SK-N-SH (cell line): ENCODE results near the gene CHCHD6. TPM values are rescaled to one million over a fixed set of nuclear protein-coding genes. Genes with fewer than 3 reads are reported as not detected.

ENCODE experiments used
- CTCF ChIA-PET: fragments of 300-600, 350-600 bp; formaldehyde crosslinking; extraction: SDS; loops from one replicate; lab custom pipeline; 2021; lab: Yijun Ruan, JAX
- POLR2A ChIA-PET: fragments of 350-600 bp; sonication (Branson Sonifier 250); formaldehyde crosslinking; extraction: SDS; loops from one replicate; lab custom pipeline; 2020; ENCODE audit warnings: antibody characterized with exemption, inconsistent platforms; lab: Yijun Ruan, JAX
- DNase-seq: peaks from one replicate; pipeline ENCODE4 v3.0.0; 2012
- H2AFZ ChIP-seq: fragments of 200-600 bp; sonication (generic); 2 replicates; pipeline ENCODE4 v1.8.1; 2016; ENCODE audit warnings: antibody characterized with exemption, mild to moderate bottlenecking, low read depth
- H3F3A ChIP-seq: fragments of 200-600 bp; sonication (generic); replicated peaks from 2 replicates; pipeline ENCODE3; 2016; ENCODE audit warnings: antibody characterized with exemption, mild to moderate bottlenecking; ENCODE audit not compliant: insufficient read depth
- H3K27ac ChIP-seq, 2 experiments: fragments of 200-500 bp in 1 of 2; fragments of 200-600 bp in 1 of 2; sonication (Bioruptor generic) in 1 of 2; sonication (generic), shearing (Covaris generic) in 1 of 2; 2 replicates each; pipeline versions ENCODE4 v1.5.1 to v1.6.1; 2014 to 2016; ENCODE audit warnings: low read depth in 2 of 2, inconsistent platforms in 1 of 2, low read length in 1 of 2, mild to moderate bottlenecking in 1 of 2, mixed read lengths in 1 of 2
- H3K27me3 ChIP-seq: fragments of 200-600 bp; sonication (generic), shearing (Covaris generic); 2 replicates; pipeline ENCODE4 v1.6.1; 2016; ENCODE audit warnings: mixed run types; ENCODE audit not compliant: insufficient read depth
- H3K36me3 ChIP-seq, 2 experiments: fragments of 200-500 bp in 1 of 2; fragments of 200-600 bp in 1 of 2; sonication (Bioruptor generic) in 1 of 2; sonication (generic) in 1 of 2; replicated peaks in 1 of 2; 2 replicates each; pipeline versions ENCODE3 to v1.5.1; 2014 to 2016; ENCODE audit warnings: low read length in 1 of 2, mild to moderate bottlenecking in 1 of 2; ENCODE audit not compliant: insufficient read depth in 2 of 2, control insufficient read depth in 1 of 2
- H3K4me1 ChIP-seq, 2 experiments: fragments of 200-500 bp in 1 of 2; fragments of 200-600 bp in 1 of 2; sonication (Bioruptor generic) in 1 of 2; sonication (generic), shearing (Covaris generic) in 1 of 2; 2 replicates each; pipeline versions ENCODE4 v1.5.1 to v1.6.1; 2014 to 2016; ENCODE audit warnings: low read depth in 1 of 2, low read length in 1 of 2, mixed run types in 1 of 2; ENCODE audit not compliant: insufficient read depth in 2 of 2, control insufficient read depth in 1 of 2
- H3K4me2 ChIP-seq: fragments of 200-600 bp; sonication (generic), shearing (Covaris generic); 2 replicates; pipeline ENCODE4 v1.6.1; 2017; ENCODE audit warnings: mixed run types
- H3K4me3 ChIP-seq, 2 experiments: fragments of 200-500 bp in 1 of 2; fragments of 200-600 bp in 1 of 2; sonication (Bioruptor generic) in 1 of 2; sonication (generic), shearing (Covaris generic) in 1 of 2; 2 replicates each; pipeline versions ENCODE4 v1.5.1 to v1.8.1; 2014 to 2016; ENCODE audit warnings: low read depth in 2 of 2, inconsistent platforms in 1 of 2, low read length in 1 of 2, mild to moderate bottlenecking in 1 of 2, mixed read lengths in 1 of 2, moderate library complexity in 1 of 2
- H3K79me2 ChIP-seq: fragments of 200-600 bp; sonication (generic); 2 replicates; pipeline ENCODE4 v1.8.1; 2017; ENCODE audit warnings: mild to moderate bottlenecking; ENCODE audit not compliant: insufficient read depth
- H3K9ac ChIP-seq: fragments of 200-600 bp; sonication (generic); 2 replicates; pipeline ENCODE4 v1.6.1; 2017; ENCODE audit warnings: mixed run types
- H3K9me2 ChIP-seq: fragments of 200-600 bp; sonication (generic); 2 replicates; pipeline ENCODE4 v1.6.1; 2017; ENCODE audit warnings: mixed run types
- H3K9me3 ChIP-seq: fragments of 200-600 bp; sonication (generic); 2 replicates; pipeline ENCODE4 v1.6.1; 2017; ENCODE audit warnings: mixed run types, mild to moderate bottlenecking, moderate library complexity
- H4K20me1 ChIP-seq: fragments of 200-600 bp; sonication (generic); 2 replicates; pipeline ENCODE4 v1.6.1; 2017; ENCODE audit warnings: mild to moderate bottlenecking, mixed run types; ENCODE audit not compliant: insufficient read depth
- EP300 ChIP-seq, 2 experiments: IDR thresholded peaks; 2 replicates each; pipeline versions ENCODE4 v1.4.0 to v1.6.1; 2012; ENCODE audit warnings: borderline replicate concordance in 1 of 2, low read depth in 1 of 2, low read length in 1 of 2
- FOSL2 ChIP-seq: IDR thresholded peaks from 2 replicates; pipeline ENCODE4 v1.4.0; 2012; ENCODE audit warnings: low read depth, mild to moderate bottlenecking, moderate library complexity, borderline replicate concordance
- FOXJ3 ChIP-seq: sonication (generic); formaldehyde crosslinking; IDR thresholded peaks from 2 replicates; pipeline ENCODE4 v1.5.1; 2020; ENCODE audit warnings: mild to moderate bottlenecking, missing genetic modification reagents
- FOXM1 ChIP-seq: IDR thresholded peaks from 2 replicates; pipeline ENCODE4 v1.4.0; 2012; ENCODE audit warnings: low read depth, mild to moderate bottlenecking
- GABPA ChIP-seq: IDR thresholded peaks from 2 replicates; pipeline ENCODE4 v1.4.0; 2012; ENCODE audit warnings: low read depth, mild to moderate bottlenecking
- GATA2 ChIP-seq: sonication (generic); formaldehyde crosslinking; IDR thresholded peaks from 2 replicates; pipeline ENCODE4 v1.5.0; 2020; ENCODE audit warnings: mild to moderate bottlenecking, missing genetic modification reagents
- JUND ChIP-seq: IDR thresholded peaks from 2 replicates; pipeline ENCODE4 v1.4.0; 2012
- MEF2A ChIP-seq: IDR thresholded peaks from 2 replicates; pipeline ENCODE4 v1.4.0; 2012; ENCODE audit warnings: low read depth, borderline replicate concordance
- MXI1 ChIP-seq: IDR thresholded peaks from 2 replicates; pipeline ENCODE4 v1.6.1; 2012; ENCODE audit warnings: mild to moderate bottlenecking, low read depth, low read length, improper control_type of control experiment
- NRF1 ChIP-seq: IDR thresholded peaks from 2 replicates; pipeline ENCODE4 v1.6.1; 2012; ENCODE audit warnings: low read depth, mild to moderate bottlenecking, low read length
- POLR2AphosphoS5 ChIP-seq: IDR thresholded peaks from 2 replicates; pipeline ENCODE4 v1.6.1; 2012; ENCODE audit warnings: low read depth, low read length
- REST ChIP-seq: IDR thresholded peaks from 2 replicates; pipeline ENCODE4 v1.6.1; 2012; ENCODE audit warnings: mild to moderate bottlenecking, low read depth, low read length, moderate library complexity
- RFX5 ChIP-seq: IDR thresholded peaks from 2 replicates; pipeline ENCODE4 v1.6.1; 2012; ENCODE audit warnings: mild to moderate bottlenecking, improper control_type of control experiment, low read length
- RXRA ChIP-seq: IDR thresholded peaks from 2 replicates; pipeline ENCODE4 v1.4.0; 2012; ENCODE audit warnings: low read depth, mild to moderate bottlenecking, borderline replicate concordance
- SIN3A ChIP-seq: IDR thresholded peaks from 2 replicates; pipeline ENCODE4 v1.6.1; 2012; ENCODE audit warnings: low read depth, mild to moderate bottlenecking, low read length, moderate library complexity, borderline replicate concordance
- SMC3 ChIP-seq: IDR thresholded peaks from 2 replicates; pipeline ENCODE4 v1.6.1; 2012; ENCODE audit warnings: low read depth, low read length, improper control_type of control experiment
- TAF1 ChIP-seq: IDR thresholded peaks from 2 replicates; pipeline ENCODE4 v1.6.1; 2012; ENCODE audit warnings: low read depth, mild to moderate bottlenecking, low read length, moderate library complexity, borderline replicate concordance
- YY1 ChIP-seq: IDR thresholded peaks from 2 replicates; pipeline ENCODE4 v1.4.0; 2012; ENCODE audit warnings: low read depth, mild to moderate bottlenecking
- WGBS: methylation state at CpG from one replicate; pipeline ENCODE4 v1.1.6; 2017; ENCODE audit warnings: low lambda C conversion rate; 5-methylcytosine and 5-hydroxymethylcytosine counted together
- polyA plus RNA-seq, 3 experiments: library from polyadenylated mRNA; depleted of rRNA; stranded (reverse); fragments of >200 nt; gene quantifications; 2 replicates each; pipeline ENCODE4 v1.2.3, GENCODE V29; 2012
- TF ChIP-seq, protein P1 (sequence below): fragments of 200-600 bp; sonication (generic); IDR thresholded peaks from 2 replicates; pipeline ENCODE4 v1.6.1; 2017; ENCODE audit warnings: antibody characterized with exemption, mild to moderate bottlenecking, moderate library complexity

Gene CHCHD6
- polyA plus RNA-seq, 1 of the 3 experiments (the other 2 are of a cell fraction): 42.5 TPM

GRCh38 chr3:126845920-126846715 lies 142.1 kb downstream of the CHCHD6 start:
- peaks cover 7% of the 10 kb centered on the region for H3F3A ChIP-seq
- H3K4me1 ChIP-seq: peaks cover 0 to 3% of the 10 kb centered on the region in 2 experiments; a peak in 1 of 4 replicates
- 72% methylated on average over 2 of the region's 2 CpGs for WGBS
- CTCF ChIA-PET: interaction anchor here (1.3 to 1.5 kb wide), 2 partner anchors 12 to 88 kb away, joined by 3 to 4 read pairs; no protein-coding TSS in a partner anchor
- no peak overlapping the region for H3K4me2 ChIP-seq
- DNase-seq: no peak
- no peaks in the 10 kb centered on the region for H3K79me2 ChIP-seq
- H2AFZ ChIP-seq: no peak overlapping the region
- no peaks in the 10 kb centered on the region for H3K9me2 ChIP-seq
- no peak overlapping the region for H3K9ac ChIP-seq
- POLR2A ChIA-PET: no interaction called here
- H3K36me3 ChIP-seq: no peaks in the 10 kb centered on the region
- H3K4me3 ChIP-seq: no peak overlapping the region
- H3K9me3 ChIP-seq: no peaks in the 10 kb centered on the region
- no peaks in the 10 kb centered on the region for H4K20me1 ChIP-seq
- no peak overlapping the region for H3K27ac ChIP-seq
- H3K27me3 ChIP-seq: no peaks in the 10 kb centered on the region
- TF ChIP-seq EP300 (IDR thresholded peaks at IDR 0.05; ENCODE audit: borderline replicate concordance in 1 of 2, low read depth in 1 of 2, low read length in 1 of 2) (no peak), NRF1 (no peak), TAF1 (no peak), JUND (no peak), MXI1 (no peak), SMC3 (no peak), GABPA (no peak), RXRA (no peak), REST (no peak), YY1 (no peak), FOSL2 (no peak), SIN3A (no peak), FOXM1 (no peak), MEF2A (no peak), GATA2 (CRISPR knock-in tag) (no peak), RFX5 (no peak), POLR2AphosphoS5 (no peak), FOXJ3 (CRISPR knock-in tag) (no peak)
- TF ChIP-seq, protein P1, sequence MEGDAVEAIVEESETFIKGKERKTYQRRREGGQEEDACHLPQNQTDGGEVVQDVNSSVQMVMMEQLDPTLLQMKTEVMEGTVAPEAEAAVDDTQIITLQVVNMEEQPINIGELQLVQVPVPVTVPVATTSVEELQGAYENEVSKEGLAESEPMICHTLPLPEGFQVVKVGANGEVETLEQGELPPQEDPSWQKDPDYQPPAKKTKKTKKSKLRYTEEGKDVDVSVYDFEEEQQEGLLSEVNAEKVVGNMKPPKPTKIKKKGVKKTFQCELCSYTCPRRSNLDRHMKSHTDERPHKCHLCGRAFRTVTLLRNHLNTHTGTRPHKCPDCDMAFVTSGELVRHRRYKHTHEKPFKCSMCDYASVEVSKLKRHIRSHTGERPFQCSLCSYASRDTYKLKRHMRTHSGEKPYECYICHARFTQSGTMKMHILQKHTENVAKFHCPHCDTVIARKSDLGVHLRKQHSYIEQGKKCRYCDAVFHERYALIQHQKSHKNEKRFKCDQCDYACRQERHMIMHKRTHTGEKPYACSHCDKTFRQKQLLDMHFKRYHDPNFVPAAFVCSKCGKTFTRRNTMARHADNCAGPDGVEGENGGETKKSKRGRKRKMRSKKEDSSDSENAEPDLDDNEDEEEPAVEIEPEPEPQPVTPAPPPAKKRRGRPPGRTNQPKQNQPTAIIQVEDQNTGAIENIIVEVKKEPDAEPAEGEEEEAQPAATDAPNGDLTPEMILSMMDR: no peak
